GM12872 (cell line): ENCODE data around the gene ANGPTL2.

Source experiments
- CTCF ChIP-seq: IDR thresholded peaks from 3 replicates; pipeline ENCODE4 v1.5.1; 2011; ENCODE audit warnings: low read depth, mild to moderate bottlenecking, low read length, moderate library complexity; ENCODE audit not compliant: insufficient read depth

Gene ANGPTL2

DNA sequence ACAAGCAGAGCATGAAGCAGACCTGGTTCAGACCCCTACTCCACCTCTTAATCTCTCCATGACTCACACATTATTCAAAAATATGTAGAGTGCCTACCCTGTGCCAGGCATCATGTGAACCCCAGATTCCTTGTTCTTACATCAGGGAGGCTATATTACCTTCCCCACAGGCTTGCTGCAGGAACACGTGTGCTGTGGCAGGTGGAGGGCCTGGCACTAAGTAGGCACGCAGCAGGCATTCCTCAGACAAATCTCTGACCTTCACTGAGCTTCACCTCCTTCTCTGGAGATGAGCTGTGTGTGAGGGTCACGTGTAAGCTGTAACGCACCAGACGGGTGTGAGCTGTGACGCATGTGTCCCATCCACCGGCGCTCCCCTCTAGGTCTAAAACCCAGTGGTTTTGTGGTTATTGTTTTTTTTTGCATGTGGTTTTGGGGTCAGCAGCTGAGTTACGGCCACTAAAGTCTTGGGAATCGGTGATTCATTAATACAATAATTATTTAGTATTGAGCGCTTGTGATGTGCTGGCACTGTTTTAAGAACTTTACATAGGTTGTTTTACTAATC is 30.3 kb downstream of the ANGPTL2 start:
- no peak for TF ChIP-seq CTCF

DNA sequence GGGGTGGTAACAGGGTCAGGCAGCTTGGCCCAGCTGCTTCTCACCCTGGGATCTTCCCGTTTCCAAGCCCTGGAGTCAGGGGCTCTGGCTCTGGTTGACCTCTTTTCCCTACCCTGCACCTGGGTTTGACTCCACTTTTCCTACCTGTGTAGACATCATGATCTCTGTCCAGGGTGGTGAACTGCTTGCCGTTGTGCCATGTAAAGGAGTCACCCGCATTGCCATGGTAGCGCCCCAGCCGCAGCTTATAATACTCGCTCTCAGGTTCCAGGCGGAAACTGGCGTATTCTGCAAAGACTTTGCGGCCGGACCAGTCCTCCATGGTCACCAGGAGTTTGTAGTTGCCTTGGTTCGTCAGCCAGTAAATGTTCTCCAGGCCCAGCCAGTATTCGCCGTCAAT is 30.9 kb downstream of the ANGPTL2 start:
- no peak for TF ChIP-seq CTCF

DNA sequence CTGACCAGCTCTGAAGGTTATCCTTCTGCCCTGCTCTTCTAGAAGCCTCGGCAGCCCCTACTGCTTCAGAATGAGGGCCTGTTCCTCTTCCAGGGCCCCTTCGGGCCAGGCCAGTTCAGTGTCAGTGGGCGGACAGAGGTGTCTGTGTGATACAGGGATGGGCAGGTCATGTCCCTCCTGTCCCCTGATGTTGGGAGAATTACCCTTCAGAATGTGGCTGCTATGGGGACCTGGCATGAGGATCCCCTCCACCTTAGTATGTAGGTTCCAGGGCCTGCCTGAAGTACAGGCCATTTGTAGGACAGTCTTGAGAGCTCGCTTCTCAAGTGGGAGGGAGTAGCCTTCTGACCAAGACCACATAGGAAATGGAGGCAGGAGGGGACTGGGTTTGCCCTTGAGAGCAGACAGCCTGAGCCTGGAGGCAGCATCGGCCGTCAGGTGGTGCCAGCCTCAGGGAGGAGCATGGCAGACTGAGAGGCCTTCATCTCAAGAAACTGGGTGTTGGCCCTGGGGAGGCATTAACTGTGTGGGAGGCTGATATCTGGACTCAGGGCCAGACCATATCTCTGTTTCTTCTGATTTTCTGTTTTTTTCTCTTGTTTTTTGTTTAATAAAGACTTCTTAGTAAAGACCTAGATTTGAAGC is 32.0 kb downstream of the ANGPTL2 start:
- no peak for TF ChIP-seq CTCF

DNA sequence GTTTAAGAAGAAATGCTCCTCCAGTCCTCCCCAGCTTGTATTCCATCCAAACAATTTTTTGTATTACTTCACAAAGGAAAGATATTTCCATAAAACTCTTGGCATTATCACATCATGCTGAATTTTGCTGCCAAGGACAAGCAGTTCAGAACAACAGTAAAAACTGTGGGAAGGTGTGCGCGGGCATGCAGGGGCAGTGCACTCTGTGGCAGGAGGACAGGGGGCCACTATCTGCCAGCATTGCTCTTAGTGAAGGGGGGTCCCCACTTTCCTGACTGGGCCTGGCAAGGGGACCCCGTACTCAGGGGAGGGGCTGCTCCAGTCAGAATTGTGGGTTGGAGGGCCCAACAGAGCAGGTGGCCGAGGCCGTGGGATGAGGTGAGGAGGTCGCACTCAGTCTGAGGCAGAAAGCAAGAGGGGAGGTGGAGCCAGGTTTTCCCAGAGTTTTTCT is 32.8 kb downstream of the ANGPTL2 start:
- no peak for TF ChIP-seq CTCF

DNA sequence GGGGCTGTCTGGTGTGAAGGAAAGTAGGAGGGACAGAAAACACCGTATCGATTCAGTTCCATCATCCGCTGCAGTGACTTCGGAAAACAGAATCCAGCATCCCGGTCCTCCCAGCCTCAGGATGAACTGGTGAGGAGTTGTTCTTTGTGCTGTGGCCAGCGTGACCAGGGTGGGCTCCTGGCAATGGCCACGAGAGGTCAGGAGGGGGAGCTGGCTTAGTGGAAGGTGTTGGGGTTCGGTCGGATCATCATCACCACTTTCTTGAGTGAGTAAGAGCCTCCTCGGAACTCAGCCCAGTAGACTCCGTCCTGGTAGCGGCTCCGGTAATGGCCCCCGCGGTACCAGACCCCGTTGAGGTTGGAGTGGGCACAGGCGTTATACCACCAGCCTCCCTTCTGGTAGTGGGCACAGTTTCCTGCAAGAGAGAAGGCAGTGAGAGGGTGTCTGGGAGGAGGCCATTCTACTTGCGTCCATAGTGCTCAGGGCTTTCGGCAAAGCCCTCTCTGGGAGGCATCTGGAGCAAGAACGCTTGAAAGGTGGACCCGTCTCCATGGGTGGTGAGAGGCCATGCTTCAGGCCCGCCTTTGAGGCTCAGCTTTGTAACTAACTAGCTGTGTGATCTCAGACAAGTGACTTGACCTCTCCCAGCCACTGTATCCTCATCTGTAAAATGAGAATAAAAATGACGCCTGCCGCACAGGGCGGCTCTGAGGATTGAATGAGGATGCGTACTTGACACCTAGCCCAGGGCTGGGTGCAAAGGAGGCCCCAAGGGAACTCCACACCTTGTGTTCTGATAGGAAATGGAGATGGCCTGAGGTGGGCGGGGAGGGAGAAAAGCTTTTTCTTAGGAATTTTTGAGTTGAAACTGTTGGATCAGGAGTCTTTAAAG is 33.5 kb downstream of the ANGPTL2 start:
- TF ChIP-seq CTCF = no peak

GRCh38 chr9:127087836-127088235 is 34.6 kb downstream of the ANGPTL2 start:
- TF ChIP-seq CTCF = no peak

DNA sequence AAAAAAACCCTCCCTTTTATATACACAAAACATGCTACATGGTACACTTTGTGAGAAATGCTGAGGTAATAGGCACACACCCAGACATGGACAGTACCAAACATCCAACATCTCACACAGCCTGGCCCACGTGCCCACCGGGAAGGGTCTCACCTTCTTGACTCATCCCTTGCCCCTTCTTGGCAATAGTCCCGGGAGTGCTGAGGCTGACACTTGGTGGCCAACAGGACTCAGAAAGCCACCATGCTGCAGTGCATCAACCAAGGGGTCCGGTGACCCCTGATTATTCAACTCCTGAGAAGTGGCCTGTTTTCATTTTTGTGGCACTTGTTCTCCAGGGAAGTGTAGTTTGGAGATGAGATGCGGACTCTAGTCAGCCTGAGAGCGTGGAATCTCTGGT is 35.0 kb downstream of the ANGPTL2 start:
- no peak for TF ChIP-seq CTCF
